Spleen (tissue), 7 donors: ENCODE results near the gene NENF.

Experiments
- POLR2A ChIP-seq, 3 donors: fragments of 450-650 bp; IDR thresholded peaks; one replicate each; pipeline ENCODE4 v1.5.1; 2017; ENCODE audit warnings: antibody characterized with exemption in 3 of 3, mild to moderate bottlenecking in 1 of 3
- TF ChIP-seq, protein P1 (sequence below), 11 experiments: fragments of 200-600 bp in 7 of 11; fragments of 450-650 bp in 4 of 11; sonication (generic) in 4 of 11; IDR thresholded peaks in 8 of 11; conservative IDR thresholded peaks in 3 of 11; 1 replicate in 7 of 11; 2 replicates in 4 of 11; pipeline versions ENCODE4 v1.4.0 to v1.8.0; 2016 to 2021; ENCODE audit warnings: antibody characterized with exemption in 11 of 11, inconsistent platforms in 4 of 11, mild to moderate bottlenecking in 1 of 11
- donor health status: DM: no; HTN: no; CAD: no; lungs with moderate emphysema.
- donor health status: DM: no; HTN: no; CAD: no.
- donor health status: DM: no; HTN: no; CAD: no.

DNA sequence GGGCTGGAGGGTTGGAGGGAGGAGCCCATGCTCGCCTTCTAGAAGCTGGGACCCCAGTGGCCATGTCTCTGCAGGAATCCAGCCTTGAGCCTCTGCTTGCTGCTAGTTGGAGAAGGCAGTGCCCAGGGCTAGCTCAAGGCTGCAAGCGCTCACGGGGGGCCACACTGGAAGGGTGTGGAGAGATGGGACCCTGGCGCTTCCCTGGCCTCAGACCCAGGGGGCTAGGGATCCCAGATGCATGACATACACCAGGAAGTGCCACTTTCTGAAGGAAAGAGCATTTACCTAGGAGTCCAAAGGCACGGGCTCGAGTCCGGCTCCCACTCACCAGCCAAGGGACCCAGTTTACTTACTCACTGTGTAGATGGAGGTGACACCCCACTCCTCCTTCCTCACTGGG lies 32.6 kb downstream of the NENF start:
- TF ChIP-seq, protein P1, sequence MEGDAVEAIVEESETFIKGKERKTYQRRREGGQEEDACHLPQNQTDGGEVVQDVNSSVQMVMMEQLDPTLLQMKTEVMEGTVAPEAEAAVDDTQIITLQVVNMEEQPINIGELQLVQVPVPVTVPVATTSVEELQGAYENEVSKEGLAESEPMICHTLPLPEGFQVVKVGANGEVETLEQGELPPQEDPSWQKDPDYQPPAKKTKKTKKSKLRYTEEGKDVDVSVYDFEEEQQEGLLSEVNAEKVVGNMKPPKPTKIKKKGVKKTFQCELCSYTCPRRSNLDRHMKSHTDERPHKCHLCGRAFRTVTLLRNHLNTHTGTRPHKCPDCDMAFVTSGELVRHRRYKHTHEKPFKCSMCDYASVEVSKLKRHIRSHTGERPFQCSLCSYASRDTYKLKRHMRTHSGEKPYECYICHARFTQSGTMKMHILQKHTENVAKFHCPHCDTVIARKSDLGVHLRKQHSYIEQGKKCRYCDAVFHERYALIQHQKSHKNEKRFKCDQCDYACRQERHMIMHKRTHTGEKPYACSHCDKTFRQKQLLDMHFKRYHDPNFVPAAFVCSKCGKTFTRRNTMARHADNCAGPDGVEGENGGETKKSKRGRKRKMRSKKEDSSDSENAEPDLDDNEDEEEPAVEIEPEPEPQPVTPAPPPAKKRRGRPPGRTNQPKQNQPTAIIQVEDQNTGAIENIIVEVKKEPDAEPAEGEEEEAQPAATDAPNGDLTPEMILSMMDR (IDR thresholded peaks at IDR 0.05 in 8 of 11, conservative IDR thresholded peaks at IDR 0.05 in 3 of 11): no peak
- TF ChIP-seq POLR2A (IDR thresholded peaks at IDR 0.05): no peak
